Natural killer cell treated with Interleukin-12 subunit alpha and Interleukin-12 subunit beta and Interleukin-15 and Interleukin-18, amount 100 ng/mL, for 72 hours (primary cell): ENCODE data around the gene CABP7. TPM values are rescaled to one million over a fixed set of nuclear protein-coding genes. Genes with fewer than 3 reads are reported as not detected.

ENCODE experiments used
- ATAC-seq, 2 donors: fragments of 150-1000 bp; cut with Tn5 transposase in 1 of 2; sonication (Bioruptor Pico), chemical (Tn5 transposase) in 1 of 2; 2 replicates each; pipeline ENCODE4 v1.10.0; 2021
- DNase-seq: peaks from one replicate; pipeline ENCODE4 v3.0.0; 2022; ENCODE audit warnings: low spot score
- H3K27ac Mint-ChIP-seq, 2 donors: 1 replicate in 1 of 2; 2 replicates in 1 of 2; pipeline ENCODE4 v1.8.0; 2022; ENCODE audit warnings: mixed read lengths in 2 of 2, mild to moderate bottlenecking in 1 of 2, moderate library complexity in 1 of 2
- H3K27me3 Mint-ChIP-seq, 2 donors: 1 replicate in 1 of 2; 2 replicates in 1 of 2; pipeline ENCODE4 v1.8.0; 2022; ENCODE audit warnings: mixed read lengths in 2 of 2
- H3K36me3 Mint-ChIP-seq: one replicate; pipeline ENCODE4 v1.8.0; 2022; ENCODE audit warnings: mixed read lengths
- H3K4me1 Mint-ChIP-seq, 2 donors: 1 replicate in 1 of 2; 2 replicates in 1 of 2; pipeline ENCODE4 v1.8.0; 2022; ENCODE audit warnings: low read depth in 2 of 2, mixed read lengths in 2 of 2, mild to moderate bottlenecking in 1 of 2
- H3K4me3 Mint-ChIP-seq: one replicate; pipeline ENCODE4 v1.8.0; 2022; ENCODE audit warnings: mixed read lengths
- H3K9me3 Mint-ChIP-seq: 2 replicates; pipeline ENCODE4 v1.8.0; 2022; ENCODE audit warnings: mixed read lengths
- total RNA-seq, 2 donors: library from RNA; stranded (reverse); gene quantifications; one replicate each; pipeline ENCODE4 v1.2.3, GENCODE V29; 2022

CABP7 gene
- total RNA-seq, 2 donors from 2014 or later, result 0.07 to 0.17 TPM

- no peak overlapping the region for H3K4me3 Mint-ChIP-seq
- H3K27me3 Mint-ChIP-seq, result no peaks in the 10 kb centered on the region
- no peaks in the 10 kb centered on the region for H3K4me1 Mint-ChIP-seq
- no peaks in the 10 kb centered on the region for H3K36me3 Mint-ChIP-seq
- DNase-seq (no peak), ATAC-seq (no peak)
- no peak overlapping the region for H3K27ac Mint-ChIP-seq
- no peaks in the 10 kb centered on the region for H3K9me3 Mint-ChIP-seq
Observed at GRCh38 chr22:29738118-29738815, 18.5 kb downstream of the CABP7 start.

DNA sequence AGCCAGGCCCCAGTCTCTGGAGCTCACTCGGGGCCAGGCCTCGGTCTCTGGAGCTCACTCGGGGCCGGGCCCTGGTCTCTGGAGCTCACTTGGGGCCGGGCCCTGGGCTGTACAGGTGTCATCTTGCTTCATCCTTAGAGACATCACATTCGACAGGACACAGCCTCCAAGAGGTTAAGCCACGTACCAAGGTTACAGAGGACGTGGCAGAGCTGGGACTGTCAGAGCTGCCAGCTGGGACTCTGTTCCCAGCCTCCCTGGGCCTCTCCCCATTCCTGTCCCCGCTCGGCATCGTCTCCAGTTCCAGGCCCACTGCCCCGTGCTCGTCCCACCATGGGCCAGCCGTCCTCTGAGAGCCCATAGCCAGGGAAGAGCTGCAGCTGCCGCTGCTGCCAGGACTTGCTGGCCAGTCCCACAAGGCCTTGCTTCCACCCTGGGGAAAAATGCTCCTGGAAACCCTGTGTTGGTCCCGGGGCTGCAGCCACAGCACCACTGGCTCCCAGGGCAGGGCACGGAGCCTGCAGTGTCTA is 19.6 kb downstream of the CABP7 start:
- H3K9me3 Mint-ChIP-seq, result no peaks in the 10 kb centered on the region
- no peaks in the 10 kb centered on the region for H3K36me3 Mint-ChIP-seq
- H3K27me3 Mint-ChIP-seq, result no peaks in the 10 kb centered on the region
- H3K4me3 Mint-ChIP-seq, result no peak overlapping the region
- no peak for DNase-seq
- H3K4me1 Mint-ChIP-seq, result no peaks in the 10 kb centered on the region
- H3K27ac Mint-ChIP-seq, result no peak overlapping the region
- ATAC-seq, result peak in 1 of 2 donors; percentile 12

- H3K4me3 Mint-ChIP-seq, result no peak overlapping the region
- H3K9me3 Mint-ChIP-seq, result no peaks in the 10 kb centered on the region
- H3K36me3 Mint-ChIP-seq, result no peaks in the 10 kb centered on the region
- no peak for ATAC-seq
- H3K27me3 Mint-ChIP-seq, result no peaks in the 10 kb centered on the region
- DNase-seq, result no peak
- no peak overlapping the region for H3K27ac Mint-ChIP-seq
- H3K4me1 Mint-ChIP-seq, result no peaks in the 10 kb centered on the region
Observed at GRCh38 chr22:29740216-29740615, 20.4 kb downstream of the CABP7 start.

DNA sequence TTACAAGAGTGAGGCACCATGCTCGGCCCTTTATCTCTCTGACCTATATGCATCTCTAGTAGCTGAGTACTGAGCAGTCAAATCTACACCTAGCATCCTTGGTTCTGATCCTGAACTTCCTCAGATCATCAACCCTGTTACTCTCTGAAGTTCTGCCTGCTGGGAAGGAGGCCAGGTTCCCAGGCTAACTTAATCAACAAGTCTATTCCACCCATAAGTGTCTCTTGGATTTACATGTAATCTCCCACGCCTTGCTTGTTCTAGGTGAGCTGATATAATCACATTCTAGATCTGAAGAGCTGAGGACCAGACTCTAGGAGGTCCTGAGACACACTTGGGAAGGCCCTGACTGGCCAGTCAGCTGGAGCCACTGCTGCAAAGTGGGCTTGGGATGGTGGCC is 22.1 kb downstream of the CABP7 start:
- Mint-ChIP-seq H3K4me3 (no peak overlapping the region), H3K27me3 (no peaks in the 10 kb centered on the region), H3K9me3 (no peaks in the 10 kb centered on the region), H3K36me3 (peaks cover 4% of the 10 kb centered on the region), H3K27ac (no peak overlapping the region), H3K4me1 (no peaks in the 10 kb centered on the region)
- DNase-seq (no peak), ATAC-seq (no peak)

DNA sequence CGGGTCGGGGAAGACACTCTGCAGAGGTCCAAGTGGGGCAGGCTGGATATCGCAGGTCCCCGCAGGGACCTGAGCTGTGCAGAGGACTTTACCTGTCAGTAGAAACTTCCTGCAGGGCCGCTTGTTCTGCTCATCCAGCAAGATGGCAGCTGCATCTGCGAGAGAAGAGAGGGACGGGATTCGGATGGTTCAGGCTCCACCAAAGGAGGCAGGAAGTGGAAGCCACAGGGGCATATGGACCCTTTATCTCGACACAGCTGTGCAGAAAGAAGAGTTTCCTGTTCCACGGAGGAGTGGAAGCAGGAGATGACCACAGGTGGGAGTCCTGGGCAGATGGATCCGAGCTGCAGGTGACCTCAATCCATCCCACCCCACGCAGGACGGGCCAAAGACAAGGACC is 22.5 kb downstream of the CABP7 start:
- Mint-ChIP-seq H3K27ac (no peak overlapping the region), H3K36me3 (peaks cover 4% of the 10 kb centered on the region), H3K4me1 (no peaks in the 10 kb centered on the region), H3K4me3 (no peak overlapping the region), H3K27me3 (no peaks in the 10 kb centered on the region), H3K9me3 (no peaks in the 10 kb centered on the region)
- ATAC-seq, result no peak
- DNase-seq, result no peak

DNA sequence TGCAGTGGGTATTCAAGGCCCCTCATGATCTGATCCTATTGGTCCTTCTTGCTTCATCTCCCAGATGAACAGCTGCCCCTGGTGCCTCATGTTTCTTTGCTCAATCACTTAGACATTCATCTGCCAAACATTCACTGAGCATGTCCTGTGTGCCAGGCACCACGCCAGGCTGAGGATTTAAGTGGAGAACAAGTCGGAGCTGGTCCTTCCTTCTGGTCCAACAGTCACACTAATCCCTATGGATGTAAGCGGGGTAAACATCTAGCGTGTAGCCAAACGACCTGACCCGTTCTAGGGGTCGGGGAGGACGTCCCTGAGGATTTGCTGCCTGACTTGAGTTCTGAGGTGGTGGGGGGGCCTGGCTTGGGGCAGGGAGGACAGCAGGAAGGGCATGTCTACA is 25.1 kb downstream of the CABP7 start:
- no peaks in the 10 kb centered on the region for H3K27me3 Mint-ChIP-seq
- no peaks in the 10 kb centered on the region for H3K9me3 Mint-ChIP-seq
- DNase-seq, result no peak
- no peak for ATAC-seq
- H3K4me1 Mint-ChIP-seq, result peaks cover under 1 to 10% of the 10 kb centered on the region in 2 donors
- H3K36me3 Mint-ChIP-seq, result peaks cover 4% of the 10 kb centered on the region
- H3K27ac Mint-ChIP-seq, result no peak overlapping the region
- H3K4me3 Mint-ChIP-seq, result no peak overlapping the region

GRCh38 chr22:29747832-29748231 is 28.0 kb downstream of the CABP7 start:
- Mint-ChIP-seq H3K36me3 (peaks cover 4% of the 10 kb centered on the region), H3K4me1 (peaks cover 24 to 30% of the 10 kb centered on the region in 2 donors), H3K27me3 (no peaks in the 10 kb centered on the region), H3K4me3 (no peak overlapping the region), H3K9me3 (no peaks in the 10 kb centered on the region), H3K27ac (no peak overlapping the region)
- DNase-seq, result no peak
- ATAC-seq, result no peak

DNA sequence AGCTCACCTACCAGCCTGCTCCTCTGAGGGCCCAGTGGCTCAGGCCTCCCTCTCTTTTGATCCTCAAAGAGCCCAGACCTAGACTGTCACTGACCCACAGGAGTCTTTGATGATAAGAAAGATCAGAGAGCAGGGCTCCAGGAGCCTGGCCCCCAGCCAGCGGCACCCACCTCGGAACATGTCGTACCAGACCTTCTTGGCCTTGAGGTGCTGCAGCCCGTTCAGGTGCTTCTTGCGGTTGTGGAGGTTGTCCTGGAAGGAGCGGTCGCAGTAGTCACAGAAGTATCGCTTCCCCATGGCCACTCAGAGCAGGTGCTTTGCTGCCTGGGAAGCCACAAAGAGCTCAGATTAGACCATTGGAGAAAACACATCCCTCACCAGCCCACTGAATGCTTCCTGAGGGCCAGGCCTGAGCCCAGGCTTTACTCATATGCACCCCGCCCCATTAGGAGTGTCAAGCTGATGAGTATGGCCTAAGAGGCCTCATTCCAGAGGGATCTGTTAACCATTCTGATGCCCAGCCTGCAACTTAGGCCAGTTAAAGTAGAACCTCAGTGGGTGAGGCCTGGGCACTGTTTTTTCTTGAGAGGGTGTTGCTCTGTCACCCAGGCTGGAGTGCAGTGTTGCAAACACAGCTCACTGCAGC is 28.6 kb downstream of the CABP7 start:
- peaks cover 24 to 30% of the 10 kb centered on the region in 2 donors for H3K4me1 Mint-ChIP-seq
- ATAC-seq (no peak), DNase-seq (no peak)
- H3K27ac Mint-ChIP-seq, result no peak overlapping the region
- no peaks in the 10 kb centered on the region for H3K27me3 Mint-ChIP-seq
- no peak overlapping the region for H3K4me3 Mint-ChIP-seq
- H3K36me3 Mint-ChIP-seq, result peaks cover 4% of the 10 kb centered on the region
- H3K9me3 Mint-ChIP-seq, result no peaks in the 10 kb centered on the region

DNA sequence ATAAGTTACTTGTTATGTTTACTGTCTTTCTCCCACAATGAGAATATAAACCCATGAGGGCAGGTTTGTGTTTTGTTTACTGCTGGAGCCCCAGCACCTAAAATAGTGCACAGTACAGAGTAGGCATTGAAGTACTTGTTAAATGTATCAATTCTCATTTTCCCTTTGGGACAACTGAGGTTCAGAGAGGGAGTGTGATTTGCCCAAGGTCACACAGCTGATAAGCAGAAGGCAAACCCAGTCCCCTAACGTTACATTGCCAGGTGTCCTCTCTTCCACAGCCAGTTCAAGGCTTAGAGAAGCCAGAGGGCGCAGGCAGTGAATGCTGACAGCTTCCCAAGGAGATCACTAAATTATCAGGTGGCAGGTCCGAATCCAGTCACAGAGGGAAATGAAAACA is 30.2 kb downstream of the CABP7 start:
- no peaks in the 10 kb centered on the region for H3K9me3 Mint-ChIP-seq
- no peak overlapping the region for H3K4me3 Mint-ChIP-seq
- H3K27me3 Mint-ChIP-seq, result no peaks in the 10 kb centered on the region
- H3K36me3 Mint-ChIP-seq, result peaks cover 4% of the 10 kb centered on the region
- ATAC-seq (no peak), DNase-seq (no peak)
- peak overlapping the region; percentile 81 to 95 for H3K27ac Mint-ChIP-seq
- H3K4me1 Mint-ChIP-seq, result peaks cover 24 to 30% of the 10 kb centered on the region in 2 donors

GRCh38 chr22:29750559-29751538 is 31.0 kb downstream of the CABP7 start:
- Mint-ChIP-seq H3K9me3 (no peaks in the 10 kb centered on the region), H3K27ac (peak overlapping the region; percentile 81 to 95), H3K36me3 (no peaks in the 10 kb centered on the region), H3K4me3 (no peak overlapping the region), H3K27me3 (no peaks in the 10 kb centered on the region), H3K4me1 (peaks cover 24 to 30% of the 10 kb centered on the region in 2 donors)
- DNase-seq (peak; percentile 76), ATAC-seq (peak; percentile 88 to 89)

DNA sequence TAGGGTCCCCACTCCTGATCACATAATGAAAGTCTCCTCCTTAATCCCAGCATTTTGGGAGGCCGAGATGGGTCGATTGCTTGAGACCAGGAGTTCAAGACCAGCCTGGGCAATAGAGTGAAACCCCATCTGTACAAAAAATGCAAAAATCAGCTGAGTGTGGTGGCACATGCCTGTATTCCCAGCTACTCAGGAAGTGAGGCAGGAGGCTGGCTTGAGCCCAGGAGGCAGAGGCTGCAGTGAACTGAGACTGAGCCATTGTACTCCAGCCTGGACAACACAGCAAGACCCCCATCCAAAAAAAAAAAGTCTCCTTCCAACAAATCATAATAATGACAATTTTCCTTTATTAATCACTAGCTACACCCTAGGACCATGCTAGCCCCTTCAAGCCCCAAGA is 31.9 kb downstream of the CABP7 start:
- Mint-ChIP-seq H3K27me3 (no peaks in the 10 kb centered on the region), H3K9me3 (no peaks in the 10 kb centered on the region), H3K4me3 (no peak overlapping the region), H3K27ac (peak overlapping the region; percentile 81 to 95), H3K4me1 (peaks cover 24 to 30% of the 10 kb centered on the region in 2 donors), H3K36me3 (no peaks in the 10 kb centered on the region)
- no peak for DNase-seq
- ATAC-seq, result no peak

DNA sequence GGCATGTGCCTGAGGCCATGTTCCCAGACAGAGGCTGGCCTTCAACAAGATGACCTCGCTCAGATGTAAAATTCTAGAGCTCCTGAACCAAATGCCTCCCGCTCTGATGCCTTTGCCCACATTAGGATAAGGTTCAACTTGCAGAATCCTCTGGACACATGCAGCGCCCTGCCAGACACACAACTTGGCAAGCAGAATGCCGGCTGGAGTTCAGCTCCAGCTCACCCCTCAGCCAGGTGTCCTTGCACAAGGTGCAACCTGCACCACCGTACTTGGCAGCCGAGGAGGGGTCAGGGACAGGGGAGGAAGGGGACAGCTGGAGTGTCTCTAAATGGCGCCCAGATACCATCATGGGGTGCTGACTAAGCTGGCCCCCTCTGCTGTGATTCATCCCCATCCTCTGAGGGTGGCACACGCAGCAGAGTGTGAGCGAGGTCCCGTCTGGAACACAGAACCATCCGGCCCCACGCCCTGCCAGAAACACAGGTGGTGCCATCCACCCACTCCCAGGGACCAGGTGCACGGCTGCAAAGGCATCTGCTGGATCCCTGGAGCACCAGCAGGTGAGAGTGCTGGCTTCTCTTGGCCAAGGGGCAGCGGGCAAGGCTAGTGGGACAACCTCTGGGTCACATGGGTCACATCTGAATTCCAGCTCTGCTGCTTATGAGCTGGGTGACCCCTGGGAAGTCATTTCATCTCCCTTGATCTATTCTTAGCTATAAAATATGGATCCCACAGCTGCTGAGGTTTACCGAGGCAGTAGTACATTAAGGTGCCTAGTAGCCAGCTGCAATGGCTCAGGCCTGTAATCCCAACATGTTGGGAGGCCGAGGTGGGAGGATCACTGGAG is 34.2 kb downstream of the CABP7 start:
- DNase-seq, result no peak
- Mint-ChIP-seq H3K4me3 (no peak overlapping the region), H3K4me1 (peaks cover 24 to 27% of the 10 kb centered on the region in 2 donors), H3K36me3 (no peaks in the 10 kb centered on the region), H3K27ac (peak overlapping the region in 1 of 2 donors; percentile 95), H3K27me3 (no peaks in the 10 kb centered on the region), H3K9me3 (no peaks in the 10 kb centered on the region)
- ATAC-seq, result no peak
